Measurements from ENCODE around the gene TNFRSF6B. TPM values are rescaled to one million over a fixed set of nuclear protein-coding genes. Genes with fewer than 3 reads are reported as not detected.

The TNFRSF6B gene
- total RNA-seq, 1 donor from 2014 or later, result 817 TPM

DNA sequence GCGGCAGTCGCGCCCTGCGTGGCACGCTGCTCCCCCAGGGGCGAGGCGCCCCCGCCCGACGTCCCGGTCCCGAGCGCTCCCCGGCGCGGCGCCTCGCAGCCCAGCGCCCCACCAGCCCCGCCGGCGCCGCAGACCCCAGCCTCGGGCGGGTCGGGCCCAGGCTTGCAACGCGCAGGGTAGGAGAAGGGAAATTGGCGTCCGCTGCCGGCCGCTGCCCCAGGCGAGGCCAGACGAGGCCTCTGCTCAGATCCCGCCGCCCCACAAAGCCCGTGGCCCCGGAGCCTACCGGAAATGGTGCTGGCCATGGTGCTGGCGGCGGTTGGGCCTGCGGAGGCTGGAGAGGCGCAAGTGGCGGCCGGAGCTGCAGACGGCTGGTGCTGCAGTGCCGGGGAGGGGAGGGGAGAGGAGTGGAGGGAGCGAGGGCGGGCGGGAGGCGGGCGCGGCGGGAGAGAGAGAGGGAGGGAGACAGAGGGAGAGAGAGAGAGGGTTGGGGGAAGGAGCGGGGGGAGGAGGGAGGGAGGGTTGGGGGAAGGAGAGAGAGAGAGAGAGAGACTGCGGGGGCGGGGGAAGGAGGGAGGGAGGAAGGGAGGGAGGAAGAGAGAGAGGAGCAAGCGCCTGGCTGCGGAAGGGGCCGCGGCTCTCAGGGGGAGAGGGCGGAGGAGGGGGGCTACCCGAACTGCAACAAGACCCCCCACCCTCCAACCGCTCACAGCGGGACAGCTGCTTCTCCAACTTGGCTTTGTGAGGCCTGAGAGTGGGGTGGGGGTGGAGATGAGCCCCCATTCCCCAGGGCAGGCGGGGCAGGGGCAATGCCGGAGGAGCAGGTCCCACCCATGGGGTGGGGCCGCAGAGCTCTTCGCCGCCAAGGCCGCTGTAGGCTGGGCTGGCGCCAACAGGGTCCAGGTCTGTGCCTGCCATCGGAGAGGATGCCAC lies 43.1 kb upstream of the TNFRSF6B start, which contains the start of gene STMN3:
TSS of gene STMN3 (minus strand) at position 384 of the 933 bp plus-strand sequence. CDS start at position 305, 79 bp downstream.
- TF ChIP-seq, protein P1, sequence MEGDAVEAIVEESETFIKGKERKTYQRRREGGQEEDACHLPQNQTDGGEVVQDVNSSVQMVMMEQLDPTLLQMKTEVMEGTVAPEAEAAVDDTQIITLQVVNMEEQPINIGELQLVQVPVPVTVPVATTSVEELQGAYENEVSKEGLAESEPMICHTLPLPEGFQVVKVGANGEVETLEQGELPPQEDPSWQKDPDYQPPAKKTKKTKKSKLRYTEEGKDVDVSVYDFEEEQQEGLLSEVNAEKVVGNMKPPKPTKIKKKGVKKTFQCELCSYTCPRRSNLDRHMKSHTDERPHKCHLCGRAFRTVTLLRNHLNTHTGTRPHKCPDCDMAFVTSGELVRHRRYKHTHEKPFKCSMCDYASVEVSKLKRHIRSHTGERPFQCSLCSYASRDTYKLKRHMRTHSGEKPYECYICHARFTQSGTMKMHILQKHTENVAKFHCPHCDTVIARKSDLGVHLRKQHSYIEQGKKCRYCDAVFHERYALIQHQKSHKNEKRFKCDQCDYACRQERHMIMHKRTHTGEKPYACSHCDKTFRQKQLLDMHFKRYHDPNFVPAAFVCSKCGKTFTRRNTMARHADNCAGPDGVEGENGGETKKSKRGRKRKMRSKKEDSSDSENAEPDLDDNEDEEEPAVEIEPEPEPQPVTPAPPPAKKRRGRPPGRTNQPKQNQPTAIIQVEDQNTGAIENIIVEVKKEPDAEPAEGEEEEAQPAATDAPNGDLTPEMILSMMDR (conservative IDR thresholded peaks at IDR 0.05; ENCODE audit: low read depth, low read length), result no peak
- no peak for DNase-seq (ENCODE audit: low read depth)
- H3K4me3 ChIP-seq (ENCODE audit: low read depth, low read length), result peak within 1 kb of the TSS; percentile 72

GRCh38 chr20:63653974-63654668 lies 42.3 kb upstream of the TNFRSF6B start:
- peak overlapping the region; percentile 54 for H3K4me3 ChIP-seq (ENCODE audit: low read depth, low read length)
- TF ChIP-seq, protein P1 (conservative IDR thresholded peaks at IDR 0.05; ENCODE audit: low read depth, low read length), result no peak
- no peak for DNase-seq (ENCODE audit: low read depth)

DNA sequence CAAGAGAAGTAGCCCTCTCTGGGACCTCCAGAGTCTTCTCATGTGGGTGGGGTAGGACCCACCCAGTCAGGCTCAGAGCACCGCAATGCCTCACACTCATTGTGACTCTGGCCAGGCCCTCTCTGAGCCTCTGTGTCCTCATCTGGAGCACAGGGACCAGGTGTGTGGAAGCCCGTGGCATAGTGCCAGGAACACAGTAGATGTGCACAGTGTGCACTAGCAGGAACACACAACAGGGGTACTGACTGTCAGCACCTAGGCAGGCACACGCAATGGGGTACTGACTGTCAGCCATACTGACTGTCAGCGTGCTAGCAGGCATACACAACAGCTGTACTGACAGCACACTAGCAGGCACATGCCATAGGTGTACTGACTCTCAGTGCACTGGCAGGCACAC lies 41.2 kb upstream of the TNFRSF6B start:
- TF ChIP-seq, protein P1 (conservative IDR thresholded peaks at IDR 0.05; ENCODE audit: low read depth, low read length), result no peak
- no peak overlapping the region for H3K4me3 ChIP-seq (ENCODE audit: low read depth, low read length)
- no peak for DNase-seq (ENCODE audit: low read depth)

DNA sequence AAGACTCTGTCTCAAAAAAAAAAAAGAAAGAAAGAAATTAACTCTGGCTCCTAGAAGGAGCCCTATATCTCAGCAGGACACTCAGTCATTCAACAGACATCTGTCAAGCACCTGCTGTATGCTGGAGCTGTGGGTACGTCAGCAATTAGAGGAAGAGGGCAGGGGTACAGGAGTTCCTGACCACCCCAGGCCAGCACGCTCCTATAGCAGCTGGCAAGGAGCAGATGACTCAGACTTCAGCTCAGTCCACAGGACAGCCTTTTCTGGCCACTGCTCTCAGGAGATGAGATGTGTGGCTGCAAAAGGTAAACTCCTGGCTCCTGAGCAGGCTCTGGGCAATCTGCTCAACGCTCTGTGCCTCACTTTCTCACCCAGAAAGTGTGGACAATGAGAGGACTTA lies 40.0 kb upstream of the TNFRSF6B start:
- TF ChIP-seq, protein P1 (conservative IDR thresholded peaks at IDR 0.05; ENCODE audit: low read depth, low read length), result no peak
- no peak overlapping the region for H3K4me3 ChIP-seq (ENCODE audit: low read depth, low read length)
- DNase-seq (ENCODE audit: low read depth), result no peak

- TF ChIP-seq, protein P1 (conservative IDR thresholded peaks at IDR 0.05; ENCODE audit: low read depth, low read length), result no peak
- peak overlapping the region; percentile 75 for H3K4me3 ChIP-seq (ENCODE audit: low read depth, low read length)
- no peak for DNase-seq (ENCODE audit: low read depth)
Measured at GRCh38 chr20:63657260-63657936, 39.1 kb upstream of the TNFRSF6B start.

DNA sequence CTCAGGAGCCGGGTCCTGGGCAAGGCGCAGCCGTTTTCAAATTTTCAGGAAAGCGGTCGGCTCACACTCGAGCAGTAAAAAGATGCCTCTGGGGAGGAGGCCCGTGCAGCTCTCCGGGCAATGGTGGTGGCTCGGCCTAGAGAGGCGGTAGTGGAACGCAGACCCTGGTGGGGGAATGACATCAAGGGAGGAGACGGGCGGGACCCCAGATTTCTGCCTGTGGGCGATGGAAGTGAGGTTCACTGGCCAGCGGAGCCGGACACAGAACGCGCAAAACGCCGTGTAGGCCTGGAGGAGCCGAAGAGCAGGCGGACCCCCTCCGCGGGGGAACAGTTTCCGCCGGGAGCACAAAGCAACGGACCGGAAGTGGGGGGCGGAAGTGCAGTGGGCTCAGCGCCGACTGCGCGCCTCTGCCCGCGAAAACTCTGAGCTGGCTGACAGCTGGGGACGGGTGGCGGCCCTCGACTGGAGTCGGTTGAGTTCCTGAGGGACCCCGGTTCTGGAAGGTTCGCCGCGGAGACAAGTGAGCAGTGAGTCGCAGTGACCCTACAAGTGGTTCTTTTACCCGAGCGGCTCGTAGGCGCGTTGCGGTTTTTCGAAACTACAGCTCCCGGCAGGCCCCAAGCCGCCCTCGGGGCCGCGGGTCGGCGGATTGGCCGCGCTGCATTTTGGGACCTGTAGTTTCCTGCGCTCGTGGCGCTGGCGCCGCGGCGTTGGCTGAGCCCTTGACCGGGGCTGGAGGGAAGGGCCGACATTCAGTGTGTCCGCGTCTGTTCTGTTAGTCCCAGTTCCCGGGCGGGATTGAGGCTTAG lies 38.3 kb upstream of the TNFRSF6B start, which contains the start of gene RTEL1:
TSS of gene RTEL1 (plus strand) at position 376 of the 812 bp plus-strand sequence. CDS start 1,091 bp downstream, outside the sequence.
- TF ChIP-seq, protein P1 (conservative IDR thresholded peaks at IDR 0.05; ENCODE audit: low read depth, low read length), result no peak
- H3K4me3 ChIP-seq (ENCODE audit: low read depth, low read length), result peak within 1 kb of the TSS; percentile 75
- DNase-seq (ENCODE audit: low read depth), result peak; percentile 48

Measured in epithelial cell of proximal tubule (primary cell).